OCI-LY3 (cell line): ENCODE data around the gene EFNA5.

Source experiments
- CTCF ChIP-seq: fragments of 200-600, 300-600 bp; sonication (generic); IDR thresholded peaks from 2 replicates; pipeline ENCODE4 v1.5.1; 2014; ENCODE audit warnings: antibody characterized with exemption, low read length, low read depth
- EZH2phosphoT487 ChIP-seq: fragments of 200-600 bp; shearing (Covaris generic); IDR thresholded peaks from 2 replicates; pipeline ENCODE4 v1.6.1; 2018; ENCODE audit warnings: antibody characterized with exemption, mixed run types, low read depth

- TF ChIP-seq CTCF: no peak
- no peak for TF ChIP-seq EZH2phosphoT487
Measured at GRCh38 chr5:107580889-107581820, 89.6 kb downstream of the EFNA5 start.
